Central memory CD4-positive, alpha-beta T cell (primary cell): ENCODE data around the gene LRP3.
"Not testable (repeated sequence)": the region's sequence is repeated elsewhere in the genome, so short reads cannot be mapped to it uniquely, and the experiment has no call there.

Experiments used
- DNase-seq: peaks from one replicate; pipeline ENCODE4 v3.0.0; 2022
- total RNA-seq, 3 experiments: gene quantifications; one replicate each; lab custom pipeline; 2026; lab: John Stamatoyannopoulos, UW

Gene LRP3
- total RNA-seq: 0 to 0.39 (median 0.07) reads per million in 3 experiments

- DNase-seq: no peak
Observed at GRCh38 chr19:33193865-33194362, at the start of gene LRP3. TSS of gene LRP3 (plus strand) at chr19:33194330. CDS start at chr19:33194786, 456 bp downstream.

DNA sequence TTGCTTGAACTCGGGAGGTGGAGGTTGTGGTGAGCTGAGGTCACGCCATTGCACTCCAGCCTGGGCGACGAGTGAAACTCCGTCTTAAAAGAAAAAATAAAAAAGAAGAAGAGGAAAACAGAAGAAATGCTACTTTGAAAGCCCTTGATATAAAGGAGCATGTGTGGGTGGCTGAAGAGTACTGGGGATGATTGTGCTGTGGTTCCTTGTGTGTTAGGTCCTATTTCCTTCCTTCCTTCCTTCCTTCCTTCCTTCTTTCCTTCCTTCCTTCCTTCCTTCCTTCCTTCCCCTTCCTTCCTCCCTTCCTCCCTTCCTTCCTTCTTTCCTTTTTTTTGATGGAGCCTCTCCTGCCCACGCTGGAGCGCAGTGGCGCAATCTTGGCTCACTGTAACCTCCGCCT is 47.9 kb upstream of the LRP3 start:
- no peak for DNase-seq

- DNase-seq: no peak
Observed at GRCh38 chr19:33147538-33147937, 46.6 kb upstream of the LRP3 start.

DNA sequence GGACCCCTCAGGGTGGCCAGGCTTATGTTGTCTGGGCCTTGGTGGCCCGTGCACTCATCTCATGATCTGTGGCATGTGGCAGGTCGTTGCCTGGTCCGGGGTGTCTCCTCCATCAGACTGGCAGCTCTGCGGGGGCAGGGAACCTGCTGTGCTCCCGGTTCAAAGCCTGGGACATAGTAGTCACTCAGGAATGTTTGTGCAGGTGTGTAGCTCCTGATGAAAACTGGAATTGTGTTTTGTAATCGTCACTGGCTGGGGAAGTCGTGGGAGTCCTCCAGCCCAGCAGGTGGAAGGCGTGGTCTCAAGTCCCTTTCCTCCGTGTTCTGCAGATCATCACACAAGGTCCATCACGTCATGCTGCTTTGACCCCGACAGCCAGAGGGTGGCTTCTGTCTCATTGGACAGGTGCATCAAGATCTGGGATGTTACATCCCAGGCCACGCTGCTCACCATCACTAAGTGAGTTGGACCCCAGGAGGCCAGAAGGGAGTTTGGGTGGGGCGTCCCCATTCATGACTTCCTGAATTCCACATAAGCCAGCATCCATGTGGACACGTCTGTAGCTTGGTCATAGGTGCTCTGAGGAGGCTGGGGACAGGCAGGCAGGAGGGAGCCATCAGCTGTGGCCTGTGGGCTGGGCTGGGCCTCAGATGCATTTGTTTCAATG is 43.1 kb upstream of the LRP3 start:
- DNase-seq: no peak

GRCh38 chr19:33152176-33152575 is 42.0 kb upstream of the LRP3 start:
- DNase-seq: no peak

DNA sequence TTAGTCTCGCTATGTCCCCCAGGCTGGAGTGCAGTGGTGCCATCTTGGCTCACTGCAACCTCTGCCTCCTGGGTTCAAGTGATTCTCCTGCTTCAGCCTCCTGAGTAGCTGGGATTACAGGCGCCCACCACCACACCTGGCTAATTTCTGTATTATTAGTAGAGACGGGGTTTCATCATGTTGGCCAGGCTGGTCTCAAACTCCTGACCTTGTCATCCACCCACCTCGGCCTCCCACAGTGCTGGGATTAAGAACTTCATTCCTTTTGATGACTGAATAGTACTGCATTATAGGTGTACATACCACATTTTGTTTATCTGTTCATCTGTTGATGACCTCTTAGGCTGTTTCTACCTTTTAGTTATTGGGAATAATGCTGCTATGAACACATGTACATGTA is 41.5 kb upstream of the LRP3 start:
- DNase-seq: not testable (repeated sequence)

DNA sequence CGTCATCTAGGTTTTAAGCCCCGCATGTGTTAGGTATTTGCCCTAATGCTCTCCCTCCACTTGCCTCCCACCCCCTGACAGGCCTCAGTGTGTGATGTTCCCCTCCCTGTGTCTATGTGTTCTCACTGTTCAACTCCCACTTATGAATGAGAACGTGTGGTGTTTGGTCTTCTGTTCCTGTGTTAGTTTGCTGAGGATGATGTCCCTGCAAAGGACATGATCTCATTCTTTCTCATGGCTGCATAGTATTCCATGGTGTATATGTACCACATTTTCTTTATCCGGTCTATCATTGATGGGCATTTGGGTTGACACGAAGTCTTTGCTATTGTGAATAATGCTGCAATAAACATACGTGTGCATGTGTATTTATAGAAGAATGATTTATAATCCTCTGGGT is 39.8 kb upstream of the LRP3 start:
- not testable (repeated sequence) for DNase-seq

- no peak for DNase-seq
Observed at GRCh38 chr19:33156334-33156733, 37.8 kb upstream of the LRP3 start.

DNA sequence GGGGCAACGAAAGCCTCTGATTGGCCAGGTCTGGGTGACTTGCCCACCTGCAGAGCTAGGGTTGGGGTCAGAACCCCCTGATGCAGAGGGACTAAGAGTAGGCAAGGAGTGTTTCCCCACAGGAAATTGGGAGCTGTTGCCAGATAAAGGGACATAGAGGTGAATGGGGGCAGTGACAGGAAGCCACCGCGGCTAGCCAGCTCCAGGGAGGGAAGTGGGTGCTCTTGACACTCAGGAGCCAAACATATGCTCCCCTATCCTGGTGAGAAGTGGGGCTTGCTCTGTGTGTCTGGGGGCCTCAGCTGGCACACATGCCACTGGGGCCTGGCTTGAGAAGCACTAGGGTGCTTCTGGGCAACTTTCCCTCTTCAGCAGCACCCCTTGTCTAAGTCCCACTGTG is 36.2 kb upstream of the LRP3 start:
- DNase-seq: no peak

- DNase-seq: no peak
Observed at GRCh38 chr19:33158365-33158764, 35.8 kb upstream of the LRP3 start.

DNA sequence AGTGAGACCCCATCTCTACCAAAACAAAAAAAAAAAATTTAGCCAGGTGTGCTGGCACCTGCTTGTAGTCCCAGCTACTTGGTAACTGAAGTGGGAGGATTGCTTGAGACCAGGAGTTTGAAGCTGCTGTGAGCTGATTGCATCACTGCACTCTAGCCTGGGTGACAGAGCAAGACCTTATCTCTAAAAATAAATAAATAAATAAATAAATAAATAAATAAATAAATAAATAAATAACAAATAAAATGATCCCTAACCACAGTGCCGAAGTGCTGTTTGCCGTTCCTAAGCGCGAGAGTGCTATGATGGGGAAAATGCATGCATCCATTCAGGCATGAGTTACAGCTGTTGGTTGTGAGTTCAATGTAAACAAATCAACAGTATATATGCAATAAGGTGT is 35.0 kb upstream of the LRP3 start:
- no peak for DNase-seq

- no peak for DNase-seq
Observed at GRCh38 chr19:33159893-33160292, 34.2 kb upstream of the LRP3 start.

DNA sequence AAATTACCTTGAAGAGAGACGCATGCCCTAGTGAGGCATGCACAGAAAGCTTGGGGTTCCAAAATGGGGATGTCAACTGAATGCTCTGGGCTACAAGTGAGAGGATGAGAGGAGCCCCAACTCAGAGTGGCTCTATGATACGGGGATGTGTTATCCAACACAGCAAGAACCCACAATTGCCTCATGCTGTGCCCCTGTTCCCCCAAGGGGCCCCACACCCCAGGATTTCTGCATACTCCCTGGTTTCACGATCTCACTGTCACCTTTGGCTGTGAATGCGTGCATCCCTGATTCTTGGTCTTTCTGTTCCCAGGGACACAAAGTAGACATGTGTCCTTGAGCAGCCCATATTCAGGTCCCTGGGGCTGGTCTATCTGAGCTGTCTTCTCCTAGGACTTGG is 32.9 kb upstream of the LRP3 start:
- no peak for DNase-seq

DNA sequence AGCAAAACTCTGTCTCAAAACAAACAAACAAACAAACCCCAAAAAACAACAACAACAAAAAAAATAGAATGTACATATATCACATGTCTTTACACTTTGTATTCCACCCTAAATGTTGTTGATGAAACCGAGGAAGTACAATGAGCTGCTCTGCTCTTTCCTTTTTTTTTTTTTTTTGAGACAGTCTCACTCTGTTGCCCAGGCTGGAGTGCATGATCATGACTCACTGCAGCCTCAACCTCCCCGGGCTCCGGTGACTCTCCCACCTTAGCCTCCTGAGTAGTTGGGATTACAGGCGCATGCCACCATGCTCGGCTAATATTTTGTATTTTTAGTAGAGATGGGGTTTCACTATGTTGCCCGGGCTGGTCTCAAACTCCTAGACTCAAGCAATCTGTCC is 30.6 kb upstream of the LRP3 start:
- DNase-seq: no peak

GRCh38 chr19:33166037-33166436 is 28.1 kb upstream of the LRP3 start:
- not testable (repeated sequence) for DNase-seq

DNA sequence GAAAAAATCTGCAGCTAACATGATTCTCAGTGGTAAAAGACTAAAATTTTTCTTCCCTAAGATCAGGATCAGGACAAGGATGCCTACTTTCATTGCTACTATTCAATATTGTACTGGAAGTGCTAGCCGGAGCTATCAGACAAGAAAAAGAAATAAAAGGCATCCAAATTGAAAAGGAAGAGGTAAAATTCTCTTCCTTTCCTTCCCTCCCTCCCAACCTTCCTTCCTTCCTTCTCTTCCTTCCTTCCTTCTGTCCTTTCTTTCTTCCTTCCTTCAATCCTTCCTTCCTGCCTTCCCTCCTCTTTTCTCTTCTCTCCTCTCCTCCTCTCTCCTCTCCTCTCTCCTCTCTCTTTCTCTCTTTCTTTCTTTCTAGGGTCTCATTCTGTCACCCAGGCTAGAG is 26.7 kb upstream of the LRP3 start:
- DNase-seq: no peak

GRCh38 chr19:33168528-33168927 is 25.6 kb upstream of the LRP3 start:
- no peak for DNase-seq

- DNase-seq: no peak
Observed at GRCh38 chr19:33171222-33171795, 22.8 kb upstream of the LRP3 start.

GRCh38 chr19:33171916-33172359 is 22.2 kb upstream of the LRP3 start:
- DNase-seq: no peak

- no peak for DNase-seq
Observed at GRCh38 chr19:33174186-33174585, 19.9 kb upstream of the LRP3 start.

- DNase-seq: no peak
Observed at GRCh38 chr19:33175156-33175782, 18.9 kb upstream of the LRP3 start.

- no peak for DNase-seq
Observed at GRCh38 chr19:33175886-33176669, 18.1 kb upstream of the LRP3 start.
